ENCODE results near the gene IQSEC3.
"Not testable (repeated sequence)": the region's sequence is repeated elsewhere in the genome, so short reads cannot be mapped to it uniquely, and the experiment has no call there.

Gene IQSEC3

GRCh38 chr12:184811-185575 lies 118.4 kb downstream of the IQSEC3 start:
- DNase-seq = no peak

GRCh38 chr12:185576-185955 lies 119.0 kb downstream of the IQSEC3 start:
- no peak for DNase-seq

- DNase-seq = no peak
Observed at GRCh38 chr12:186006-186625, 119.5 kb downstream of the IQSEC3 start.

- not testable (repeated sequence) for DNase-seq
Observed at GRCh38 chr12:187986-188909, 121.7 kb downstream of the IQSEC3 start.

- DNase-seq = no peak
Observed at GRCh38 chr12:188910-189621, 122.5 kb downstream of the IQSEC3 start.

- DNase-seq = no peak
Observed at GRCh38 chr12:189622-189962, 123.0 kb downstream of the IQSEC3 start.

- no peak for DNase-seq
Observed at GRCh38 chr12:190881-191280, 124.3 kb downstream of the IQSEC3 start.

GRCh38 chr12:191541-191940 lies 125.0 kb downstream of the IQSEC3 start:
- no peak for DNase-seq

- DNase-seq = no peak
Observed at GRCh38 chr12:193261-193660, 126.7 kb downstream of the IQSEC3 start.

GRCh38 chr12:194276-194675 lies 127.7 kb downstream of the IQSEC3 start:
- no peak for DNase-seq

- DNase-seq = no peak
Observed at GRCh38 chr12:195156-195555, 128.6 kb downstream of the IQSEC3 start.

GRCh38 chr12:195951-196350 lies 129.4 kb downstream of the IQSEC3 start:
- no peak for DNase-seq

GRCh38 chr12:196436-196835 lies 129.9 kb downstream of the IQSEC3 start:
- no peak for DNase-seq

GRCh38 chr12:197347-197746 lies 130.8 kb downstream of the IQSEC3 start:
- DNase-seq = no peak

GRCh38 chr12:197911-198695 lies 131.5 kb downstream of the IQSEC3 start:
- no peak for DNase-seq

- DNase-seq = no peak
Observed at GRCh38 chr12:198705-199104, 132.1 kb downstream of the IQSEC3 start.

- DNase-seq = no peak
Observed at GRCh38 chr12:201361-201760, 134.8 kb downstream of the IQSEC3 start.

GRCh38 chr12:202081-202731 lies 135.6 kb downstream of the IQSEC3 start:
- no peak for DNase-seq

GRCh38 chr12:203074-203461 lies 136.5 kb downstream of the IQSEC3 start:
- DNase-seq = no peak

GRCh38 chr12:203462-204260 lies 137.1 kb downstream of the IQSEC3 start:
- DNase-seq = no peak

GRCh38 chr12:204261-204678 lies 137.7 kb downstream of the IQSEC3 start:
- no peak for DNase-seq
